HCT116 (cell line): Measurements from ENCODE around the gene ONECUT3. TPM values are rescaled to one million over a fixed set of nuclear protein-coding genes. Genes with fewer than 3 reads are reported as not detected.

Experiments used
- ATAC-seq: fragments of 200-7000 bp; cut with Tn5 transposase; 2 replicates; pipeline ENCODE4 v1.9.1; 2020; ENCODE audit warnings: mild to moderate bottlenecking, moderate library complexity
- BruUV-seq: library from RNA; stranded (reverse); fragments of 400-500 nt; replicated peaks from 2 replicates; lab custom pipeline; 2021; lab: Mats Ljungman, UMichigan
- CTCF ChIA-PET: fragments of 300-600 bp; sonication (Branson Sonifier 250); formaldehyde crosslinking; loops from one replicate; lab custom pipeline; 2021; ENCODE audit warnings: antibody characterized with exemption; lab: Charles Lee
- POLR2A ChIA-PET: fragments of 300-600, 350-600 bp; sonication (Branson Sonifier 250); formaldehyde crosslinking; loops from one replicate; lab custom pipeline; 2021; ENCODE audit warnings: antibody characterized with exemption; lab: Charles Lee
- RAD21 ChIA-PET, 2 experiments: fragments of 300-600 bp; sonication (Branson Sonifier 250); formaldehyde crosslinking; loops; one replicate each; lab custom pipeline; 2023; ENCODE audit warnings: low total read pairs in 2 of 2; ENCODE audit not compliant: uncharacterized antibody in 2 of 2, unreplicated experiment in 2 of 2, low non-redundant PET in 1 of 2; lab: Charles Lee
- DNase-seq: peaks from one replicate; pipeline ENCODE4 v3.0.0-alpha.2; 2010; ENCODE audit warnings: low read depth, low spot score
- H2AFZ ChIP-seq: fragments of 200-600 bp; shearing (Covaris generic), sonication (generic); 2 replicates; pipeline ENCODE4 v1.6.1; 2017; ENCODE audit warnings: low read depth, mixed run types, mixed read lengths, antibody characterized with exemption, low read length; ENCODE audit not compliant: poor library complexity, severe bottlenecking
- H3K27ac ChIP-seq: 2 replicates; pipeline ENCODE4 v1.5.1; 2012; ENCODE audit warnings: low read depth, low read length
- H3K27me3 ChIP-seq: fragments of 200-600 bp; sonication (generic); 2 replicates; pipeline ENCODE4 v1.6.1; 2016; ENCODE audit warnings: mixed run types, low read length, mixed read lengths; ENCODE audit not compliant: insufficient read depth
- H3K36me3 ChIP-seq, 2 experiments: fragments of 200-500 bp in 1 of 2; fragments of 200-600 bp in 1 of 2; sonication (Bioruptor generic) in 1 of 2; sonication (generic) in 1 of 2; 2 replicates each; pipeline versions ENCODE4 v1.5.1 to v1.6.1; 2014 to 2016; ENCODE audit warnings: low read length in 2 of 2, inconsistent platforms in 1 of 2, mixed read lengths in 1 of 2, mixed run types in 1 of 2; ENCODE audit not compliant: insufficient read depth in 2 of 2, control insufficient read depth in 1 of 2
- H3K4me1 ChIP-seq, 2 experiments: fragments of 200-600 bp in 1 of 2; sonication (generic) in 1 of 2; 2 replicates each; pipeline versions ENCODE4 v1.5.1 to v1.6.1; 2012 to 2017; ENCODE audit warnings: low read length in 2 of 2, inconsistent platforms in 1 of 2, mild to moderate bottlenecking in 1 of 2, mixed read lengths in 1 of 2, mixed run types in 1 of 2, moderate library complexity in 1 of 2; ENCODE audit not compliant: insufficient read depth in 2 of 2, control insufficient read depth in 1 of 2
- H3K4me2 ChIP-seq: fragments of 200-600 bp; sonication (generic); 2 replicates; pipeline ENCODE4 v1.6.1; 2017; ENCODE audit warnings: mixed run types, low read length, mixed read lengths
- H3K4me3 ChIP-seq, 2 experiments: fragments of 200-600 bp in 1 of 2; sonication (generic) in 1 of 2; replicated peaks in 1 of 2; 2 replicates each; pipeline ENCODE4 v1.5.1; 2011 to 2016; ENCODE audit warnings: low read length in 2 of 2, control low read depth in 1 of 2, low read depth in 1 of 2, mild to moderate bottlenecking in 1 of 2, mixed read lengths in 1 of 2, mixed run types in 1 of 2
- H3K79me2 ChIP-seq: fragments of 200-600 bp; sonication (generic); 2 replicates; pipeline ENCODE4 v1.6.1; 2017; ENCODE audit warnings: mild to moderate bottlenecking, mixed run types, low read length, moderate library complexity, mixed read lengths; ENCODE audit not compliant: insufficient read depth
- H3K9ac ChIP-seq: fragments of 200-600 bp; sonication (generic); 2 replicates; pipeline ENCODE4 v1.6.1; 2016; ENCODE audit warnings: low read length, mixed read lengths
- H3K9me2 ChIP-seq: fragments of 200-600 bp; sonication (generic), shearing (Covaris generic); 2 replicates; pipeline ENCODE4 v1.6.1; 2017; ENCODE audit warnings: mixed run types, mild to moderate bottlenecking, moderate library complexity; ENCODE audit not compliant: insufficient read depth
- H3K9me3 ChIP-seq, 2 experiments: fragments of 200-500 bp in 1 of 2; fragments of 200-600 bp in 1 of 2; sonication (Bioruptor generic) in 1 of 2; sonication (generic) in 1 of 2; 2 replicates each; pipeline ENCODE4 v1.6.1; 2014 to 2017; ENCODE audit warnings: low read length in 2 of 2, mixed read lengths in 2 of 2, inconsistent platforms in 1 of 2, low read depth in 1 of 2, mild to moderate bottlenecking in 1 of 2, mixed run types in 1 of 2, moderate library complexity in 1 of 2; ENCODE audit not compliant: control insufficient read depth in 1 of 2, insufficient read depth in 1 of 2
- H4K20me1 ChIP-seq: fragments of 200-600 bp; sonication (generic), shearing (Covaris generic); 2 replicates; pipeline ENCODE4 v1.6.1; 2017; ENCODE audit warnings: mixed run types, mild to moderate bottlenecking, moderate library complexity; ENCODE audit not compliant: insufficient read depth
- CEBPB ChIP-seq: IDR thresholded peaks from 2 replicates; pipeline ENCODE4 v1.6.1; 2012; ENCODE audit warnings: low read depth
- CTCF ChIP-seq, 3 experiments: fragments of 200-600 bp in 1 of 3; sonication (generic) in 1 of 3; IDR thresholded peaks in 2 of 3; conservative IDR thresholded peaks in 1 of 3; 2 replicates each; pipeline ENCODE4 v1.5.1; 2012 to 2017; ENCODE audit warnings: low read depth in 2 of 3, low read length in 2 of 3, antibody characterized with exemption in 1 of 3, borderline replicate concordance in 1 of 3, control low read depth in 1 of 3, mild to moderate bottlenecking in 1 of 3, mixed read lengths in 1 of 3, mixed run types in 1 of 3, moderate library complexity in 1 of 3; ENCODE audit not compliant: insufficient read depth in 1 of 3
- EZH2 ChIP-seq: fragments of 200-600 bp; sonication (generic); IDR thresholded peaks from 2 replicates; pipeline ENCODE4 v1.6.1; 2017; ENCODE audit warnings: antibody characterized with exemption, mixed run types
- SIN3A ChIP-seq: IDR thresholded peaks from 2 replicates; pipeline ENCODE4 v1.6.1; 2012; ENCODE audit warnings: low read depth
- SP1 ChIP-seq: IDR thresholded peaks from 2 replicates; pipeline ENCODE4 v1.6.1; 2012; ENCODE audit warnings: low read depth
- TCF7L2 ChIP-seq: IDR thresholded peaks from 2 replicates; pipeline ENCODE4 v1.7.0; 2011; ENCODE audit warnings: borderline replicate concordance, inconsistent platforms; ENCODE audit not compliant: insufficient read depth, insufficient read length; ENCODE audit errors: extremely low read depth
- YY1 ChIP-seq: IDR thresholded peaks from 2 replicates; pipeline ENCODE4 v1.6.1; 2011; ENCODE audit warnings: low read length, low read depth, moderate library complexity, mild to moderate bottlenecking; ENCODE audit not compliant: insufficient replicate concordance; ENCODE audit errors: extremely low read depth
- intact Hi-C: fragments of 100-400 bp; cut with micrococcal nuclease; formaldehyde crosslinking; loops from 2 replicates; pipeline ENCODE4 v1.10.0; 2022
- total RNA-seq: library from RNA; stranded (reverse); gene quantifications from one replicate; pipeline ENCODE4 v1.2.1, GENCODE V29; 2021; ENCODE audit not compliant: unreplicated experiment

ONECUT3 gene
- total RNA-seq, 1 experiment from 2014 or later, result 22.1 TPM

DNA sequence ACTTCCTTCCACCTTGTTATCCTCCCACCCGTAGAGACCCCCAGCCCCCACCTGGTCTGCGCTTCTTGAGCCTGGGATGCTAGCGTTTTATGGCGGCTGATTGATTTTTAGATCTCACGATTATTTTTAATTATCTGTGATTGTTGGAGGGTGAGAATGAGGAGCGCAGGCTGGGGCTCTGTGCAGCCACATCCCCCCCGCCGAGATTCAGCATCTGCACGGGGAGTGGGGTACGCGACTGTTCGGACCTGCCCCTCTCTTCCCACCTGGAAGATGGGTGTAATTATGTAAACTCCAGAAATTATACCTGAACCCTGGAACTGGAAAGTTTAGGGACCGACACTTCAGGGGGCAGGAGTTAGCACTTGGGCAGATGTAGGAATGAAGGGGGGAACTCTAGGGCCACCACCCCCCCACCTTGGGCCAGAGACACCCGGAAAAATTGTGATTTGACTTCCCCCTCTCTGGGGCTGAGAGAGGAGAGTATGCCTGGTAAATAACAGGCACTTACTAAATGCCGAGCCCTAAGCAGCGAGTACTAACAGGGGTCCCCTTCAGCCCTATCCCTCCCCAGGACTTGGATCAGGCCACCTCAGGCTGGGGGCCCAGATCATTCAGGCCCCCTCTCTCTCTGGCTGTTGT is 1.8 kb upstream of the ONECUT3 start:
- Histone ChIP-seq H3K4me2 (peak overlapping the region; percentile 86; the same call in 1 of the 2 replicates), H3K27me3 (no peaks in the 10 kb centered on the region), H3K36me3 (no peaks in the 10 kb centered on the region), H3K4me1 (peaks cover 24 to 70% of the 10 kb centered on the region in 2 experiments), H3K27ac (no peak overlapping the region; the same call in 1 of the 2 replicates), H3K79me2 (peaks cover 41% of the 10 kb centered on the region), H2AFZ (no peak overlapping the region), H3K9ac (0 out of 2 replicates have a peak overlapping the region, but pooled peaks have one; percentile 98), H3K9me3 (no peaks in the 10 kb centered on the region), H4K20me1 (no peaks in the 10 kb centered on the region), H3K9me2 (no peaks in the 10 kb centered on the region), H3K4me3 (no peak overlapping the region)
- ChIA-PET POLR2A (interaction anchor here (0.5 kb wide), 1 partner anchor 100 kb away, joined by 3 read pairs; no protein-coding TSS in a partner anchor), RAD21 (no interaction called here), CTCF (interaction anchor here (1.8 kb wide), 1 partner anchor 79 kb away, joined by 5 read pairs; no protein-coding TSS in a partner anchor)
- intact Hi-C loops, result no loop called here
- ATAC-seq, result no peak
- TF ChIP-seq YY1 (no peak), SP1 (no peak), CTCF (IDR thresholded peaks at IDR 0.05 in 2 of 3, conservative IDR thresholded peaks at IDR 0.05 in 1 of 3; ENCODE audit: borderline replicate concordance in 1 of 3, insufficient read depth in 1 of 3, low read depth in 2 of 3, low read length in 2 of 3) (no peak), TCF7L2 (no peak), EZH2 (no peak), CEBPB (no peak), SIN3A (no peak)
- no TSS peak for BruUV-seq
- DNase-seq, result no peak
